HepG2 (cell line): Measurements from ENCODE around the gene LY6G5B. TPM values are rescaled to one million over a fixed set of nuclear protein-coding genes. Genes with fewer than 3 reads are reported as not detected.

Experiments used
- CBX1 ChIP-seq: IDR thresholded peaks from one replicate; pipeline ENCODE4 v1.6.1; 2016; ENCODE audit warnings: antibody characterized with exemption, low read depth
- GATAD1 ChIP-seq: IDR thresholded peaks from 2 replicates; pipeline ENCODE4 v1.6.1; 2016; ENCODE audit warnings: missing genetic modification reagents, missing compliant biosample characterization
- MYNN ChIP-seq: sonication (generic); formaldehyde crosslinking; IDR thresholded peaks from 2 replicates; pipeline ENCODE4 v1.4.0; 2020; ENCODE audit warnings: mild to moderate bottlenecking, low read depth, missing genetic modification reagents
- REXO4 ChIP-seq: sonication (generic); formaldehyde crosslinking; IDR thresholded peaks from 2 replicates; pipeline ENCODE4 v1.8.0; 2022; ENCODE audit warnings: missing genetic modification reagents, mild to moderate bottlenecking, borderline replicate concordance
- RFXANK ChIP-seq: IDR thresholded peaks from 2 replicates; pipeline ENCODE4 v1.6.1; 2016
- SP4 ChIP-seq: sonication (generic); formaldehyde crosslinking; IDR thresholded peaks from 2 replicates; pipeline ENCODE4 v1.8.1; 2023; ENCODE audit warnings: mild to moderate bottlenecking, missing genetic modification reagents
- SP5 ChIP-seq: IDR thresholded peaks from 2 replicates; pipeline ENCODE4 v1.6.1; 2016; ENCODE audit warnings: low read depth, borderline replicate concordance
- ZIK1 ChIP-seq: sonication (generic); formaldehyde crosslinking; IDR thresholded peaks from 2 replicates; pipeline ENCODE4 v1.5.0; 2020; ENCODE audit warnings: mild to moderate bottlenecking, low read depth, missing genetic modification reagents, borderline replicate concordance
- ZKSCAN8 ChIP-seq: IDR thresholded peaks from 2 replicates; pipeline ENCODE4 v1.6.1; 2016; ENCODE audit warnings: borderline replicate concordance, missing genetic modification reagents, missing compliant biosample characterization
- ZNF138 ChIP-seq: sonication (generic); formaldehyde crosslinking; IDR thresholded peaks from 2 replicates; pipeline ENCODE4 v1.5.0; 2020; ENCODE audit warnings: mild to moderate bottlenecking, low read depth, missing genetic modification reagents
- ZNF232 ChIP-seq: sonication (generic); formaldehyde crosslinking; IDR thresholded peaks from 2 replicates; pipeline ENCODE4 v1.4.0; 2020; ENCODE audit warnings: missing genetic modification reagents, borderline replicate concordance
- ZNF33A ChIP-seq: sonication (generic); formaldehyde crosslinking; IDR thresholded peaks from 2 replicates; pipeline ENCODE4 v1.5.1; 2020; ENCODE audit warnings: missing genetic modification reagents, mild to moderate bottlenecking, moderate library complexity, borderline replicate concordance
- ZNF761 ChIP-seq: sonication (generic); formaldehyde crosslinking; conservative IDR thresholded peaks from 2 replicates; pipeline ENCODE4 v1.4.0; 2020; ENCODE audit warnings: mild to moderate bottlenecking, missing genetic modification reagents
- ZNF788 ChIP-seq: sonication (generic); formaldehyde crosslinking; IDR thresholded peaks from 2 replicates; pipeline ENCODE4 v1.5.0; 2020; ENCODE audit warnings: mild to moderate bottlenecking, missing genetic modification reagents, borderline replicate concordance
- polyA plus RNA-seq, 8 experiments: library from polyadenylated mRNA; depleted of rRNA in 3 of 8; stranded (reverse) in 7 of 8; unstranded in 1 of 8; fragments of >200 nt; fragmentation: Illumina TruSeq in 4 of 8; extraction: Trizol in 4 of 8; gene quantifications; 2 replicates each; pipeline versions ENCODE4 v1.2.1 to v1.2.3, GENCODE V29; 2011 to 2016; ENCODE audit warnings: low read depth in 4 of 8, missing spikeins in 1 of 8, mixed read lengths in 1 of 8; ENCODE audit not compliant: insufficient read depth in 1 of 8
- total RNA-seq, 5 experiments: library from RNA; depleted of rRNA; stranded (reverse); fragments of >200 nt; fragmentation: Illumina TruSeq; extraction: Trizol; gene quantifications; 2 replicates each; pipeline ENCODE4 v1.2.3, GENCODE V29; 2016; ENCODE audit warnings: low read depth in 1 of 5
- TF ChIP-seq, protein P1 (sequence below): sonication (generic); formaldehyde crosslinking; IDR thresholded peaks from 2 replicates; pipeline ENCODE4 v1.8.0; 2022; ENCODE audit warnings: low read depth, missing genetic modification reagents
- TF ChIP-seq, protein P2 (sequence below): sonication (generic); formaldehyde crosslinking; IDR thresholded peaks from 2 replicates; pipeline ENCODE4 v1.4.0; 2020; ENCODE audit warnings: missing genetic modification reagents, borderline replicate concordance
- TF ChIP-seq, protein P3 (sequence below): sonication (generic); formaldehyde crosslinking; IDR thresholded peaks from 2 replicates; pipeline ENCODE4 v1.4.0; 2020; ENCODE audit warnings: low read depth, mild to moderate bottlenecking, missing genetic modification reagents
- TF ChIP-seq, protein P4 (sequence below): sonication (generic); formaldehyde crosslinking; IDR thresholded peaks from 2 replicates; pipeline ENCODE4 v1.5.1; 2020; ENCODE audit warnings: mild to moderate bottlenecking, missing genetic modification reagents, borderline replicate concordance

Gene LY6G5B
- total and polyA plus RNA-seq, 2 of the 13 experiments (the other 11 are each of a cell fraction or from before 2014, with no cell fraction given) = 7.8 to 15.7 TPM

DNA sequence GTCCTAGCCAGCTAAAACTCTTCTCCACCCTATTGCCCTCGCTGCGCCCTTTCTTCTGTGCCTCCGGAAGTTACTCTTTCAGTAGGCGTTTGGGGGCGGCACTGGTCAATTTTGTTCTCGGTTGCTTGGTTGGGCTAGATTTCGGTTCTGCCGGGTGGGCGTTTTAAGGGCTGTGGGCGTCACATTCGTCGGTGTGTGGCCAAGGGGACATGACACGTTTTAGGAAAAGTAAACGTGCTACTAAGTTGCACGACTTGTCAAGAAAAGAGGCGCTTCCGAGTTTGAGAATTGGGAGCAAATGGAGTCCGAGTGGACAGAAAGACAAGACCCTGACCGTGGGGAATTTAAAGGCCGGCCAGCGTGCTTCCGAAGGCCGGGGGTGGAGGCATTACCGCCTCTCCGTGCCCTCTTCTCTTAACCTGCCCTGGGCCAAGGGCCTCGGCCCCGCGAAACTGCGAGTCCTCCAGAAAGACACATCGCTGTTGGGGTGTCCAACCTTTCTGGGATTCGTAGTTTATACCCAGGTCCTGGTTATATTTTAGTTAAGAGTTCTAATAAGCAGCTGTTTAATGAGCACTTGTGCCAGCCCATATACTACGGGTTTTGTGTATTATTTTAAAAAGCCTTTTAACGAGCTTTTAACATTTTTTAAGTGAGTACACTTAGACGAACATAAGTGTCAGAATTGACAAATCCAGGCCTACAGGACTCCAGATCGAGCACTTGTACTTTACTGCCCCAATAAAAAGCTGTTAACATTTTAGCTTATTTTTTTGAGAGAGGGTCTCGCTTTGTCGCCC is 16.7 kb upstream of the LY6G5B start (continued):
- 0 out of 2 replicates have a peak, but pooled peaks have one; percentile 9 for TF ChIP-seq REXO4 (CRISPR knock-in tag)
- TF ChIP-seq ZNF788 = peak; percentile 8; the same call in 1 of the 2 replicates
- TF ChIP-seq ZNF761 (CRISPR knock-in tag) = peak; percentile 17; the same call in 1 of the 2 replicates
- peak; percentile 89; the same call in 1 of the 2 replicates for TF ChIP-seq ZNF138 (CRISPR knock-in tag)
- TF ChIP-seq, protein P1, sequence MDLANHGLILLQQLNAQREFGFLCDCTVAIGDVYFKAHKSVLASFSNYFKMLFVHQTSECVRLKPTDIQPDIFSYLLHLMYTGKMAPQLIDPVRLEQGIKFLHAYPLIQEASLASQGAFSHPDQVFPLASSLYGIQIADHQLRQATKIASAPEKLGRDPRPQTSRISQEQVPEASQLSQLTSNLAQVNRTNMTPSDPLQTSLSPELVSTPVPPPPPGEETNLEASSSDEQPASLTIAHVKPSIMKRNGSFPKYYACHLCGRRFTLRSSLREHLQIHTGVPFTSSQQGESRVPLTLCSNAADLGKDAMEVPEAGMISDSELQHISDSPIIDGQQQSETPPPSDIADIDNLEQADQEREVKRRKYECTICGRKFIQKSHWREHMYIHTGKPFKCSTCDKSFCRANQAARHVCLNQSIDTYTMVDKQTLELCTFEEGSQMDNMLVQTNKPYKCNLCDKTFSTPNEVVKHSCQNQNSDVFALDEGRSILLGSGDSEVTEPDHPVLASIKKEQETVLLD (CRISPR knock-in tag) = 0 out of 2 replicates have a peak, but pooled peaks have one; percentile 22
- peak; percentile 65; the same call in 1 of the 2 replicates for TF ChIP-seq SP5 (CRISPR knock-in tag)
- TF ChIP-seq GATAD1 (CRISPR knock-in tag) = no peak
- no peak; the same call in 1 of the 2 replicates for TF ChIP-seq ZNF232
- peak; percentile 25 for TF ChIP-seq CBX1
- TF ChIP-seq SP4 (CRISPR knock-in tag) = peak; percentile 78
- 0 out of 2 replicates have a peak, but pooled peaks have one; percentile 41 for TF ChIP-seq ZKSCAN8
- TF ChIP-seq, protein P2, sequence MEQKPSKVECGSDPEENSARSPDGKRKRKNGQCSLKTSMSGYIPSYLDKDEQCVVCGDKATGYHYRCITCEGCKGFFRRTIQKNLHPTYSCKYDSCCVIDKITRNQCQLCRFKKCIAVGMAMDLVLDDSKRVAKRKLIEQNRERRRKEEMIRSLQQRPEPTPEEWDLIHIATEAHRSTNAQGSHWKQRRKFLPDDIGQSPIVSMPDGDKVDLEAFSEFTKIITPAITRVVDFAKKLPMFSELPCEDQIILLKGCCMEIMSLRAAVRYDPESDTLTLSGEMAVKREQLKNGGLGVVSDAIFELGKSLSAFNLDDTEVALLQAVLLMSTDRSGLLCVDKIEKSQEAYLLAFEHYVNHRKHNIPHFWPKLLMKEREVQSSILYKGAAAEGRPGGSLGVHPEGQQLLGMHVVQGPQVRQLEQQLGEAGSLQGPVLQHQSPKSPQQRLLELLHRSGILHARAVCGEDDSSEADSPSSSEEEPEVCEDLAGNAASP (CRISPR knock-in tag) = peak; percentile 10; the same call in 1 of the 2 replicates
- 0 out of 2 replicates have a peak, but pooled peaks have one; percentile 20 for TF ChIP-seq ZNF33A (CRISPR knock-in tag)
- TF ChIP-seq, protein P3, sequence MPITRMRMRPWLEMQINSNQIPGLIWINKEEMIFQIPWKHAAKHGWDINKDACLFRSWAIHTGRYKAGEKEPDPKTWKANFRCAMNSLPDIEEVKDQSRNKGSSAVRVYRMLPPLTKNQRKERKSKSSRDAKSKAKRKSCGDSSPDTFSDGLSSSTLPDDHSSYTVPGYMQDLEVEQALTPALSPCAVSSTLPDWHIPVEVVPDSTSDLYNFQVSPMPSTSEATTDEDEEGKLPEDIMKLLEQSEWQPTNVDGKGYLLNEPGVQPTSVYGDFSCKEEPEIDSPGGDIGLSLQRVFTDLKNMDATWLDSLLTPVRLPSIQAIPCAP (CRISPR knock-in tag) = 0 out of 2 replicates have a peak, but pooled peaks have one; percentile 51
- peak; percentile 1; the same call in 1 of the 2 replicates for TF ChIP-seq RFXANK (CRISPR knock-in tag)
- no peak for TF ChIP-seq ZIK1 (CRISPR knock-in tag)
- TF ChIP-seq, protein P4, sequence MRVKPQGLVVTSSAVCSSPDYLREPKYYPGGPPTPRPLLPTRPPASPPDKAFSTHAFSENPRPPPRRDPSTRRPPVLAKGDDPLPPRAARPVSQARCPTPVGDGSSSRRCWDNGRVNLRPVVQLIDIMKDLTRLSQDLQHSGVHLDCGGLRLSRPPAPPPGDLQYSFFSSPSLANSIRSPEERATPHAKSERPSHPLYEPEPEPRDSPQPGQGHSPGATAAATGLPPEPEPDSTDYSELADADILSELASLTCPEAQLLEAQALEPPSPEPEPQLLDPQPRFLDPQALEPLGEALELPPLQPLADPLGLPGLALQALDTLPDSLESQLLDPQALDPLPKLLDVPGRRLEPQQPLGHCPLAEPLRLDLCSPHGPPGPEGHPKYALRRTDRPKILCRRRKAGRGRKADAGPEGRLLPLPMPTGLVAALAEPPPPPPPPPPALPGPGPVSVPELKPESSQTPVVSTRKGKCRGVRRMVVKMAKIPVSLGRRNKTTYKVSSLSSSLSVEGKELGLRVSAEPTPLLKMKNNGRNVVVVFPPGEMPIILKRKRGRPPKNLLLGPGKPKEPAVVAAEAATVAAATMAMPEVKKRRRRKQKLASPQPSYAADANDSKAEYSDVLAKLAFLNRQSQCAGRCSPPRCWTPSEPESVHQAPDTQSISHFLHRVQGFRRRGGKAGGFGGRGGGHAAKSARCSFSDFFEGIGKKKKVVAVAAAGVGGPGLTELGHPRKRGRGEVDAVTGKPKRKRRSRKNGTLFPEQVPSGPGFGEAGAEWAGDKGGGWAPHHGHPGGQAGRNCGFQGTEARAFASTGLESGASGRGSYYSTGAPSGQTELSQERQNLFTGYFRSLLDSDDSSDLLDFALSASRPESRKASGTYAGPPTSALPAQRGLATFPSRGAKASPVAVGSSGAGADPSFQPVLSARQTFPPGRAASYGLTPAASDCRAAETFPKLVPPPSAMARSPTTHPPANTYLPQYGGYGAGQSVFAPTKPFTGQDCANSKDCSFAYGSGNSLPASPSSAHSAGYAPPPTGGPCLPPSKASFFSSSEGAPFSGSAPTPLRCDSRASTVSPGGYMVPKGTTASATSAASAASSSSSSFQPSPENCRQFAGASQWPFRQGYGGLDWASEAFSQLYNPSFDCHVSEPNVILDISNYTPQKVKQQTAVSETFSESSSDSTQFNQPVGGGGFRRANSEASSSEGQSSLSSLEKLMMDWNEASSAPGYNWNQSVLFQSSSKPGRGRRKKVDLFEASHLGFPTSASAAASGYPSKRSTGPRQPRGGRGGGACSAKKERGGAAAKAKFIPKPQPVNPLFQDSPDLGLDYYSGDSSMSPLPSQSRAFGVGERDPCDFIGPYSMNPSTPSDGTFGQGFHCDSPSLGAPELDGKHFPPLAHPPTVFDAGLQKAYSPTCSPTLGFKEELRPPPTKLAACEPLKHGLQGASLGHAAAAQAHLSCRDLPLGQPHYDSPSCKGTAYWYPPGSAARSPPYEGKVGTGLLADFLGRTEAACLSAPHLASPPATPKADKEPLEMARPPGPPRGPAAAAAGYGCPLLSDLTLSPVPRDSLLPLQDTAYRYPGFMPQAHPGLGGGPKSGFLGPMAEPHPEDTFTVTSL = 0 out of 2 replicates have a peak, but pooled peaks have one; percentile 43
- peak; percentile 74; the same call in 1 of the 2 replicates for TF ChIP-seq MYNN (CRISPR knock-in tag)
